Sigmoid colon (tissue), 7 donors: ENCODE data around the gene TMEM256. TPM values are rescaled to one million over a fixed set of nuclear protein-coding genes. Genes with fewer than 3 reads are reported as not detected.

Experiments used
- DNase-seq: peaks from one replicate; pipeline ENCODE4 v3.0.0-alpha.2; 2019
- H3K27ac ChIP-seq, 4 donors: fragments of 200-600 bp; sonication (generic); one replicate each; pipeline ENCODE4 v1.5.1; 2016 to 2019; ENCODE audit warnings: mild to moderate bottlenecking in 1 of 4
- H3K27me3 ChIP-seq, 3 donors: fragments of 200-600 bp; sonication (generic); one replicate each; pipeline ENCODE4 v1.5.1; 2019; ENCODE audit warnings: mild to moderate bottlenecking in 1 of 3
- H3K36me3 ChIP-seq, 4 donors: fragments of 200-600 bp; sonication (generic); one replicate each; pipeline ENCODE4 v1.5.1; 2016 to 2019
- H3K4me1 ChIP-seq, 4 donors: fragments of 200-600 bp; sonication (generic); one replicate each; pipeline ENCODE4 v1.5.1; 2017 to 2019
- H3K4me3 ChIP-seq, 4 donors: fragments of 200-600 bp; sonication (generic); one replicate each; pipeline ENCODE4 v1.5.1; 2017 to 2019; ENCODE audit warnings: mild to moderate bottlenecking in 2 of 4, moderate library complexity in 1 of 4
- H3K9me3 ChIP-seq, 4 donors: fragments of 200-600 bp in 3 of 4; sonication (generic) in 3 of 4; one replicate each; pipeline versions ENCODE4 v1.5.1 to v1.6.1; 2013 to 2019
- CTCF ChIP-seq, 4 experiments: fragments of 450-650 bp in 3 of 4; fragments of 200-600 bp in 1 of 4; IDR thresholded peaks; one replicate each; pipeline ENCODE4 v1.5.1; 2016 to 2019; ENCODE audit warnings: antibody characterized with exemption in 4 of 4, mild to moderate bottlenecking in 3 of 4, moderate library complexity in 2 of 4
- EP300 ChIP-seq, 4 donors: sonication (generic); formaldehyde crosslinking; IDR thresholded peaks; one replicate each; pipeline ENCODE4 v1.6.1; 2017; ENCODE audit warnings: antibody characterized with exemption in 4 of 4
- POLR2A ChIP-seq, 2 donors: fragments of 450-650 bp; IDR thresholded peaks; one replicate each; pipeline ENCODE4 v1.6.1; 2016; ENCODE audit warnings: antibody characterized with exemption in 2 of 2, mild to moderate bottlenecking in 2 of 2, moderate library complexity in 2 of 2
- POLR2AphosphoS5 ChIP-seq, 4 donors: sonication (generic); formaldehyde crosslinking; IDR thresholded peaks; one replicate each; pipeline ENCODE4 v1.6.1; 2017; ENCODE audit warnings: antibody characterized with exemption in 4 of 4
- WGBS, 2 donors: extraction: QIAGEN DNeasy Blood & Tissue Kit; methylation state at CpG; one replicate each; pipeline ENCODE4 v1.1.7; 2013; 5-methylcytosine and 5-hydroxymethylcytosine counted together
- intact Hi-C: fragments of 100-400 bp; cut with DNase I; formaldehyde crosslinking; loops from one replicate; pipeline ENCODE4 v1.15.1; 2023
- polyA plus RNA-seq, 3 donors: library from polyadenylated mRNA; stranded (reverse); fragments of 200-250 nt; gene quantifications; one replicate each; pipeline ENCODE4 v1.2.3, GENCODE V29; 2013
- total RNA-seq, 4 donors: library from RNA; depleted of rRNA; stranded (reverse); fragments of >200 nt; gene quantifications; one replicate each; pipeline ENCODE4 v1.1.0, GENCODE V29; 2016
- donor health status: healthy with polysubstance abuse.
- donor health status: Bipolar disorder and iron deficiency.
- donor health status: healthy.

The TMEM256 gene
- total and polyA plus RNA-seq, 7 donors, result 19.0 to 357 (median 150) TPM

- Histone ChIP-seq H3K9me3 (no peaks in the 10 kb centered on the region), H3K36me3 (peaks cover 0 to 30% (median 5%) of the 10 kb centered on the region in 4 donors), H3K4me3 (no peak within 1 kb of the TSS), H3K27ac (no peak within 1 kb of the TSS), H3K4me1 (no peaks in the 10 kb centered on the region), H3K27me3 (no peaks in the 10 kb centered on the region)
- 84 to 87% methylated on average over 17 of the region's 17 CpGs for WGBS, 2 donors
- intact Hi-C loops, result no loop called here
- DNase-seq, result no peak
- no peak for TF ChIP-seq EP300 (IDR thresholded peaks at IDR 0.05)
- no peak for TF ChIP-seq CTCF (IDR thresholded peaks at IDR 0.05)
- no peak for TF ChIP-seq POLR2A (IDR thresholded peaks at IDR 0.05)
- no peak for TF ChIP-seq POLR2AphosphoS5 (IDR thresholded peaks at IDR 0.05)
These were observed 16.1 kb upstream of the TMEM256 start, which contains the start of gene SPEM1 for GRCh38 chr17:7419819-7420610. TSS of gene SPEM1 (plus strand) at chr17:7420324. CDS start at chr17:7420385, 61 bp downstream.

GRCh38 chr17:7418472-7419152 is 14.7 kb upstream of the TMEM256 start:
- Histone ChIP-seq H3K27ac (no peak overlapping the region), H3K36me3 (peaks cover 0 to 38% (median 6%) of the 10 kb centered on the region in 4 donors), H3K4me3 (no peak overlapping the region), H3K4me1 (no peaks in the 10 kb centered on the region), H3K9me3 (no peaks in the 10 kb centered on the region), H3K27me3 (no peaks in the 10 kb centered on the region)
- WGBS, 2 donors, result 72 to 73% methylated on average over 18 of the region's 18 CpGs
- no peak for DNase-seq
- intact Hi-C loops, result no loop called here
- TF ChIP-seq POLR2AphosphoS5 (IDR thresholded peaks at IDR 0.05) (no peak), EP300 (IDR thresholded peaks at IDR 0.05) (no peak), CTCF (IDR thresholded peaks at IDR 0.05) (no peak), POLR2A (IDR thresholded peaks at IDR 0.05) (no peak)

- H3K9me3 ChIP-seq, result no peaks in the 10 kb centered on the region
- intact Hi-C loops, result no loop called here
- TF ChIP-seq POLR2AphosphoS5 (IDR thresholded peaks at IDR 0.05) (no peak), POLR2A (IDR thresholded peaks at IDR 0.05) (no peak), CTCF (IDR thresholded peaks at IDR 0.05) (no peak), EP300 (IDR thresholded peaks at IDR 0.05) (no peak)
- 93 to 95% methylated on average over 54 of the region's 54 CpGs for WGBS, 2 donors
- H3K4me1 ChIP-seq, result no peaks in the 10 kb centered on the region
- no peak for DNase-seq
- no peaks in the 10 kb centered on the region for H3K27me3 ChIP-seq
- peaks cover 0 to 38% (median 6%) of the 10 kb centered on the region in 4 donors for H3K36me3 ChIP-seq
- H3K27ac ChIP-seq, result no peak overlapping the region
- H3K4me3 ChIP-seq, result no peak overlapping the region
These were observed 13.3 kb upstream of the TMEM256 start for GRCh38 chr17:7417056-7417655.

- WGBS, 2 donors, result 62 to 77% methylated on average over 6 of the region's 6 CpGs
These were observed 12.4 kb upstream of the TMEM256 start for GRCh38 chr17:7416323-7416722.

More at GRCh38 chr17:7416323-7416722, 12.4 kb upstream of the TMEM256 start:
- DNase-seq, result no peak
- Histone ChIP-seq H3K4me3 (no peak overlapping the region), H3K9me3 (no peaks in the 10 kb centered on the region), H3K36me3 (peaks cover 0 to 38% (median 6%) of the 10 kb centered on the region in 4 donors), H3K27ac (no peak overlapping the region), H3K4me1 (no peaks in the 10 kb centered on the region), H3K27me3 (no peaks in the 10 kb centered on the region)
- no peak for TF ChIP-seq POLR2AphosphoS5 (IDR thresholded peaks at IDR 0.05)
- no peak for TF ChIP-seq CTCF (IDR thresholded peaks at IDR 0.05)
- no peak for TF ChIP-seq EP300 (IDR thresholded peaks at IDR 0.05)
- no peak for TF ChIP-seq POLR2A (IDR thresholded peaks at IDR 0.05)
- intact Hi-C loops, result no loop called here
